ENCODE data around the gene FGF14. TPM values are rescaled to one million over a fixed set of nuclear protein-coding genes. Genes with fewer than 3 reads are reported as not detected.

FGF14 gene
- total RNA-seq, 1 donor from 2014 or later, result 4.6 TPM

- Mint-ChIP-seq H3K27ac (no peak overlapping the region), H3K4me3 (ENCODE audit: low read depth) (no peak overlapping the region), H3K9me3 (ENCODE audit: low read depth) (no peaks in the 10 kb centered on the region), H3K27me3 (no peaks in the 10 kb centered on the region), H3K36me3 (ENCODE audit: insufficient read depth) (no peaks in the 10 kb centered on the region), H3K4me1 (ENCODE audit: low read depth) (no peaks in the 10 kb centered on the region)
- TF ChIP-seq CTCF (IDR thresholded peaks at IDR 0.05; ENCODE audit: unreplicated experiment), result no peak
- DNase-seq (ENCODE audit: low spot score, unreplicated experiment), result no peak
These were observed 399.6 kb downstream of the FGF14 start for GRCh38 chr13:102002287-102002686.

- Mint-ChIP-seq H3K27me3 (no peaks in the 10 kb centered on the region), H3K4me3 (ENCODE audit: low read depth) (no peak overlapping the region), H3K36me3 (ENCODE audit: insufficient read depth) (no peaks in the 10 kb centered on the region), H3K4me1 (ENCODE audit: low read depth) (no peaks in the 10 kb centered on the region), H3K27ac (no peak overlapping the region), H3K9me3 (ENCODE audit: low read depth) (no peaks in the 10 kb centered on the region)
- DNase-seq (ENCODE audit: low spot score, unreplicated experiment), result no peak
- TF ChIP-seq CTCF (IDR thresholded peaks at IDR 0.05; ENCODE audit: unreplicated experiment), result no peak
These were observed 401.1 kb downstream of the FGF14 start for GRCh38 chr13:102000764-102001163.

GRCh38 chr13:101998129-101998528 is 403.7 kb downstream of the FGF14 start:
- no peak for TF ChIP-seq CTCF (IDR thresholded peaks at IDR 0.05; ENCODE audit: unreplicated experiment)
- H3K27me3 Mint-ChIP-seq, result no peaks in the 10 kb centered on the region
- H3K27ac Mint-ChIP-seq, result no peak overlapping the region
- no peak for DNase-seq (ENCODE audit: low spot score, unreplicated experiment)
- no peaks in the 10 kb centered on the region for H3K36me3 Mint-ChIP-seq (ENCODE audit: insufficient read depth)
- H3K9me3 Mint-ChIP-seq (ENCODE audit: low read depth), result no peaks in the 10 kb centered on the region
- H3K4me3 Mint-ChIP-seq (ENCODE audit: low read depth), result no peak overlapping the region
- H3K4me1 Mint-ChIP-seq (ENCODE audit: low read depth), result no peaks in the 10 kb centered on the region

GRCh38 chr13:101996954-101997353 is 404.9 kb downstream of the FGF14 start:
- no peaks in the 10 kb centered on the region for H3K27me3 Mint-ChIP-seq
- no peak overlapping the region for H3K4me3 Mint-ChIP-seq (ENCODE audit: low read depth)
- no peaks in the 10 kb centered on the region for H3K4me1 Mint-ChIP-seq (ENCODE audit: low read depth)
- no peaks in the 10 kb centered on the region for H3K9me3 Mint-ChIP-seq (ENCODE audit: low read depth)
- no peaks in the 10 kb centered on the region for H3K36me3 Mint-ChIP-seq (ENCODE audit: insufficient read depth)
- H3K27ac Mint-ChIP-seq, result no peak overlapping the region
- TF ChIP-seq CTCF (IDR thresholded peaks at IDR 0.05; ENCODE audit: unreplicated experiment), result no peak
- DNase-seq (ENCODE audit: low spot score, unreplicated experiment), result no peak

GRCh38 chr13:101989798-101990350 is 412.0 kb downstream of the FGF14 start:
- no peak for DNase-seq (ENCODE audit: low spot score, unreplicated experiment)
- TF ChIP-seq CTCF (IDR thresholded peaks at IDR 0.05; ENCODE audit: unreplicated experiment), result no peak
- H3K36me3 Mint-ChIP-seq (ENCODE audit: insufficient read depth), result no peaks in the 10 kb centered on the region
- H3K9me3 Mint-ChIP-seq (ENCODE audit: low read depth), result no peaks in the 10 kb centered on the region
- H3K27ac Mint-ChIP-seq, result no peak overlapping the region
- H3K4me3 Mint-ChIP-seq (ENCODE audit: low read depth), result no peak overlapping the region
- H3K27me3 Mint-ChIP-seq, result no peaks in the 10 kb centered on the region
- no peaks in the 10 kb centered on the region for H3K4me1 Mint-ChIP-seq (ENCODE audit: low read depth)

All from progenitor cell of endocrine pancreas (in vitro differentiated cells).